NCI-H69 (cell line): ENCODE measurements around the gene KDM4C.

Source experiments
- DNase-seq: peaks from one replicate; lab custom pipeline; 2025; lab: John Stamatoyannopoulos, UW

The KDM4C gene

DNA sequence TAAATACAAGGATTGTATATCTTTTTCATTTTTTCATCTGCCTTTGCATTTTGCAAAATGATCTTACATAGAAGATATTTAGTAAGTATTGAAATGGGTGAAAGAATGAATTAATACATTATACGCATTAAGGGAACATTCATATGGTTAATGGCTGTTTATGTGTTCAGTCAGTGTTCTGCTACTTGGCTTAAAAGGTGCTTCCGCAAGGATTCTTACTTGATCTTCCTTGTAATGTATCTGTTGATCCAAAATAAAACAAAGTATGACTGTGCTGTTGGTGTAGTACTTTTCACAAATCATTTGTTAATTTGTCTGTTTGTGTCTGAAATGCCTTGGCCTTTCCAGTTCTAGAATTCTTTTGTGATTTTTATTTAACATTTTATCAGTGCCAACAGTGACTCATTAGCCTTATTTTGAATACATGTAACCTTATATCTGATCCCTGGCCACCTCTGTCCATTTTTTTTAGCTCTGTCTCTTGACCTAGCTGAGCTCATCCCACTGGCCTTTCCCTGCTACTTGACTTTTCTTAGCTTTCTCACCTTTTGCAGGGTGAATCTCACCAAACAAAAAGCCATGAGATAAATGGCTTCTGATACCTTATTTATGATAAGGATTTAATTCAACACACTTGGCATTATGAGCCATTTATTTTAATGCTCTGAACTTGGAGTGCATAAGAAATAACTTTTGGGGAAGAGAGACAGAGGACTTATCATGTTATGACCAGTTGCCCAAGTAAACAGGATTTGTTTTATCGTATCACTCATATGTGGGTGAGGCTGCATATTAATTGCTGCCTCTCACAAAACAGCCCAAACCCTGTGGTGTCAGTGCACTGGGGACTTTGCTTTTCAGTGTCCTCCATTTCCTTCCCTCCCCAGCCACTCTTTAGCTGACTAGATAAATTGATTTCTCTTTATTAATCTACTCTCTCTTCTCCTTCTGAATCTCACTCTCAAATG lies 340.3 kb downstream of the KDM4C start:
- peak; percentile 56 for DNase-seq

DNA sequence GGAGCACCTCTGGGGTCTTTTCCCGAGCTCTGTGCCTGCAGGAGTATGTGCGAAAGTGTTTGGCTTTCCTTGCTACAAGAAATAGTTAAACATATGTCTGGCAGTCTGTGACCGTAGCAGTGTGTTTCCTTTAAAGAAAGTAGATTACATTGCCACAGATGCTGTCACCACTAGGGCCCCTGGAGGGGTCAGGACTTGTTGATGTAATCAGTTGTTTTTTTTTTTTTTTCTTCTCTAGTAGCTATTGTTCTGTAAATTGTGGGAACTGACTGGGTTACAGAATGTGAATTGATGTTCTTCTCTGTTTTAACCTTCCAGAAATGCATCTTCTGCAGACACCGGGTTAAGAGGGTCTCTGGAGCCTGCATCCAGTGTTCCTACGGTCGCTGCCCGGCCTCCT lies 345.6 kb downstream of the KDM4C start:
- DNase-seq, result no peak

DNA sequence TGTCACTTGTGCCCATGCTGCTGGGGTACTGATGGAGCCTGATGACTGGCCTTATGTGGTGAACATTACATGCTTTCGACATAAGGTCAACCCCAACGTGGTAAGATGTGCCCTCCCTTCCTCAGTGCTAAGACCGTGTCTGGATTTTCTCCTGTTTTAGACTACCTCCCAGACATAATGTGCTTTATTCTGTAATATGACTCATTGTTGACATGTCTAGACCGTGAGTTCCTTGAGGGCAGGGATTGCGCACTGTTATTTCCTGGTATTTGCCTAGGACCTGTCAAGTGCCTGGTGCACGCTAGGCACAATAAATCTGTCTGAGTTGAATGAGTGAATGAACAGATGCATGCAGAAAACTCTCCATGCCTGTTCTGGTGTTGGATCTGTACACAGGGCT lies 346.0 kb downstream of the KDM4C start:
- DNase-seq, result no peak

GRCh38 chr9:7104625-7105024 lies 346.9 kb downstream of the KDM4C start:
- no peak for DNase-seq

DNA sequence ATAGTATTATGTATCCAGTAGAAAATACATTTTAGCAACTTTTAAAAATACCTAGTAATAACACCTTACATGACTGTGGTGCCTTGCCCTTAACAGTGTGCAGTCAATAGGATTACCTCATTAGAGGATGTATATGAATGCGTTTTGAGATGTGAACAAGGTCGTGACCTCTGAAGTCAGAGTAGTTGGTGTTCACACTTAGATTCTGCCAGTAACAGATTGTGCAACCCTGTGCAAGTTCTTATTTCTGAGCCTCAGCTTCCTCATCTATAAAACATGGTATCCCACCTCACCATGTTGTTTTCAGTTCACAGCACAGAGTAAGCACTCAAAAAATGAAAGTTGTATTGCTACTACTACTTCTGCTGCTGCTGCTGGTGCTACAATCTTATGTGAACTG lies 347.3 kb downstream of the KDM4C start:
- no peak for DNase-seq

GRCh38 chr9:7108936-7109335 lies 351.2 kb downstream of the KDM4C start:
- DNase-seq, result no peak

DNA sequence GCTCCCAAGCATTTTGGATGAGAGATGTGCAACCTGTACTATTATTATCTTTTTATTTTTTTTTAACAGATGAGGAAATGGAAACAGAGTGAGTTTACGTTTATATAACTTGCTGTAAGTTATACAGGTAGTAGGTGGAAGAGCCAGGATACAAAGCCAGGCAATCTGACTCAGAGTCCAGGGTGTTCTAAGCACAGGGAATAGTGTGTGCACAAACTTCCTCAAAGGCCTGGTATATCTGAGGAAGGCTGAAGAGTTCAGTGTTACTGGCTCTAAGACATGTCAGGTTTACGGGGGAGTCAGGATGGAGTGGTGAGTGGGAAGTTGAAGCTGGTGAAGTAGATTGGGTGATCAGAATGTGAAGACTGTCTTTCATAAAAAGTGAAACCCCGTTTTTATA lies 353.6 kb downstream of the KDM4C start:
- no peak for DNase-seq

GRCh38 chr9:7115606-7116005 lies 357.8 kb downstream of the KDM4C start:
- peak; percentile 44 for DNase-seq

GRCh38 chr9:7117676-7118561 lies 360.1 kb downstream of the KDM4C start:
- peak; percentile 43 for DNase-seq

DNA sequence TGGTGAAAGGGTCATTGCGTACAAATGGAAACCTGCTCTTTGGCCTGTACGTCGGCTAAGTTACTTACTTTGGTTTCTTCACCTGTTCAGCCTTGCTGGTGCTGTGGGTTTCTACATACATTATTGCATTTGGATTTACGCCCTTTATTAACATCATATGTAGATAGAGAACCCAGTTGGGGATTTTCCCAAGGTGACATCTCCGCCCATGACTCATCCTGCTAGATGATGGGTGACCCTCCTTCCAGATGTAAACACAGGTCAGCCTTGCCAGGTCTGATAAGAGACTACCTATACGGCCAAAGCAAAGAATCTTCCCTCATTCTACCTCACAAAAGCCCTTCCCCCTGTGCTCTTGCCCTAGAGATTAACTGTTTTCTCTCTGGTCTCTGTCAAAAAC lies 360.9 kb downstream of the KDM4C start:
- DNase-seq, result peak; percentile 28

- DNase-seq, result peak; percentile 27
These were observed 361.8 kb downstream of the KDM4C start for GRCh38 chr9:7119612-7120011.

DNA sequence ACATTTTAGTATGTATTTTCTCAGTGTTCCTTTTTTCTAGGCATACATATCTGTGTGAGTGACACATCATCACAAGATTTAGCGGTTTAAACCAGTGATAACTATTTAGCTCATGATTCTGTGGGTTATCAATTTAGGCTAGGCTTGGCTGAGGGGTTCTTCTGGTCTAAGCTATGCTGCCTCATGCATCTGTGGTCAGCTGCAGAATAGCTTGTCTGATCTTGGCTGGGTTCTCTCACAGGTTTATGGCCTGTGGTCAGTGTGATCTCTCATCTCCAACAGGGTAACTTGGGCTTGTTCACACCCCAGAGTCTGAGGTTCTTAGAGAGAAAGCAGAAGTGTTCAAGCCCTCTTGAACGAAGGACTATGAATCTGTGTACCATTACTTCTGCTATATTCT lies 363.3 kb downstream of the KDM4C start:
- DNase-seq, result no peak

DNA sequence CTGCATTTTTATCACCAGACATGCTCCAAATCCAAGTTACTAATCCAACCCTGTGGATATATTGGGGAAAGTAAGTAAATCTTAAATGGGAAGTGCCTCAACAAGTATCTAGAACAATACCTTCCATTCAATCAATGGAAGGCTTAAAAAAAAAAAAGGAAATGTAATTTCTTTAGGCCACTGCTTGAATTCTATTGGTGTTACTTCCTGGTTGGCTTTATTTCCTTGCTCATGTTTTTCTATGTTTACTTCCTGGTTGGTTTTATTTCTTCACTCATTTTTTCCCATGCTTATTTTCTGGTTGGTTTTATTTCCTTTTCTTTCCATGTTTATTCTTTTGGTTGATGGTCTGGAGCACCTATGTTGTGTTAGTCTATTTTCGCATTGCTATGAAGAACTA lies 363.9 kb downstream of the KDM4C start:
- no peak for DNase-seq

DNA sequence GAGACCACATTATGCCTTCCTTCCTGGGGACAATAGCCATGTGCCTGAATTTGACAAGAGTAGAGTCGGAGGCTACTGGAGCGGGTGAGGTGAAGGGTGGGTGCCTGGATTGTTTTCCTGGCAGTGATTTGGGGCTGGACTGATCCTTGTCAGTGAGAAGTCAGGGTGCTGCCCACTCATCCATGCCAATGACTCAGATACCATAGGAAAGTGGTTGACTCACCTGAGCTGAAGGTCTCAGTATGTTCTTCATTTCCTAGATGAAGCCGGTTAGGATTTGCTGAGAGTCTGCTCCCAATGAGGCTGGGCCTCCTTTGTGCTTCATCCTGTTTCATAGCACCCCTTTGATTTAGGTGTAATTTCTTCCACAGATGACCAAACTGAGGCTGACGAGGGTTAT lies 366.0 kb downstream of the KDM4C start:
- DNase-seq, result no peak

DNA sequence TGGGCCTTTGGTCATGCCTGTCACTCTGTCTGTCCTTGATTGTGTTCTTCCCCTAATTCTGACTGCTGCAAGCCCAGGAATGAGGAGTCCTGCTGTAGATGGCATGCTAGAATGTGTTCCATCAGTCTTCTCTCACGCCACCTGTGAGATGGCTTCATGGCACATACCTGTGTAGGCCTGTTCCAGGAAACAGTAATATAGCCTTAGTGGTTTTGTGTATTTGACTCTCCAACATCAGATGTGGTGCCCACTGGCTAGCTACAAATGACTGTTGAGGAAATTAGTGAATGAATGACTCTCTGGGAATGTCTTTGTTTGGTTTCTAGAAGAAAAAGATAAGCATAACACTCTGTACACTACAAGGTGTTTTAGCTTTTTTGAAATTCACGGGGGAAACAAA lies 367.5 kb downstream of the KDM4C start:
- no peak for DNase-seq

GRCh38 chr9:7129391-7129790 lies 371.6 kb downstream of the KDM4C start:
- peak; percentile 21 for DNase-seq

GRCh38 chr9:7130266-7130820 lies 372.6 kb downstream of the KDM4C start:
- no peak for DNase-seq

DNA sequence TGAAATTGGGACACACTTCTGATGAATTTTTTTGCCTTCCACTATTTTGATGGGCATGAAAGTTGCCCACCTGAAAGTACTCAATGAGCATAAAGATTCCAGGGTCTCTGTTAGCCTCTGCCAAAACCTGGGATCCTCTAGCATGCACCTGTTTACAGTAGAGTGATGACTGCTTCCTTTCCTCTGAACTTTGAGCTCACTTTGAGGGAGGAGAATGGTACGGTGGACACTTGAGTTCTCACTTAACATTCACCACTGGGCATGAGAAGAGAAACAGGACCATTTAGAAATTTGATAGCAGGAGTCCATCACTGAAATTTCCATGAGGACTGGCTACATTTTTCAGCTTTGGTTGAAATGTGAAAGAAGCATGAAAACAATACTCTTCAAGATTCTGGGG lies 374.8 kb downstream of the KDM4C start:
- no peak for DNase-seq

DNA sequence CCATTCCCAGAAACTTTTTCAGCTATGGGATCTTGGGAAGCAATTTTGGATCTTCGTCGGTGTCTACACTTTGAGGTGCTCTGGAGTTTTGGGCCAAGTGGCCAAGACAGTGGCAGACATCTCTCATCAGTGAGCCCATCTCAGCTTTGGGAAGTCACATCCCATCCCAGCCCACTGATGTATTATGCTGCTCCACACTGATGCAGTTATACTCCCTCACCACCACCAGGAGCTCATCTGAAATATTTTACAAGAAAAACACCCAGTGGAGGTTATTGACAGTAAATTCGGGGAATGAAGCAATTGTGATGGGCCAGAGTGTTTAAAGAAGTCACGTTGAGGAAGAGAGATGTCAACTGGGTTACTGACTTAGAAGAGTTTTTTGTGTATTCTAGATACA lies 378.0 kb downstream of the KDM4C start:
- no peak for DNase-seq

DNA sequence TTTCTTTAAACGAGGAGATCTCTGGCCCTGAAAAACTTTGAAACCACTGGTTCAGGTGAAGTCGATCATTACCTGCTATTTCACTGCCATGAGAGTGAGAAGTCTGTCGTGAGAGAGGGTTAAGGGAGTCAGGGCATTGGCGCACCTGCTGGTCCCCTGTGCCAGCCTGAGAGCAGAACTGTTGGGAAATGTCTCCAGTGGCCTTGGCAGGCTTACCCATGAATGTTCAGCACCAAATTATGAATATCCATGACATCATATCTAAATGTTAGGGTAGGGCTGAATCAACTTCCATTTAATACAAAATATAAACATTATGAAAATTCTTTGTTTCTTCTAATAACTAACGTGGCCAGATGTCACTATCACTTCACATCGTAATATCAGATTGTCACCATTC lies 379.3 kb downstream of the KDM4C start:
- DNase-seq, result peak; percentile 75

GRCh38 chr9:7137571-7137970 lies 379.8 kb downstream of the KDM4C start:
- DNase-seq, result peak; percentile 89

GRCh38 chr9:7139886-7140285 lies 382.1 kb downstream of the KDM4C start:
- peak; percentile 23 for DNase-seq

DNA sequence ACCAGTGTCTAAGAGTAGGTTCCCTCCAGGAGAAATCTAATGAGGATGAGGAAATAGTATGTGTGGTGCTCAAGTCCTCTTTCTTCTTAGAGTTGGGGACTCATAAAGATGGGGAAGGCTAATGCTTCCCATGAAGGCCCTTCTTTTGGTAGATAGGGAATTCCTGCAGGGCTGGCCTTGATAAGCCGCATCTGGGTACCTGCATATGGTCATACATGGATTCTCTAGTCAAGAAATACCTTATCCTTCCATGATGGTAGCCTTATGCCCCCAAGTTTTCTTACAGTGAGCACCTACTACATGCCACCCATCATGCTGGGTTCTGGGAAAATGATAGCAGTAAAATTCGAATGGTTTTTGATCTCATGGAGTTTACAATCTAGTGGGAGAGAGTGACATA lies 382.6 kb downstream of the KDM4C start:
- no peak for DNase-seq
